HFFc6 (cell line): ENCODE results near the gene TMC3. TPM values are rescaled to one million over a fixed set of nuclear protein-coding genes. Genes with fewer than 3 reads are reported as not detected.

Experiments
- DNase-seq: peaks from one replicate; pipeline ENCODE4 v3.0.0-alpha.2; 2018
- H3K27ac Mint-ChIP-seq: 2 replicates; pipeline ENCODE4 v1.8.0; 2020; ENCODE audit warnings: mild to moderate bottlenecking, mixed read lengths
- H3K27me3 Mint-ChIP-seq: 2 replicates; pipeline ENCODE4 v1.8.0; 2021; ENCODE audit warnings: mild to moderate bottlenecking, moderate library complexity, mixed read lengths; ENCODE audit not compliant: insufficient read depth
- H3K36me3 Mint-ChIP-seq: 2 replicates; pipeline ENCODE4 v1.8.0; 2021; ENCODE audit warnings: low read depth, mixed read lengths
- H3K4me1 Mint-ChIP-seq: 2 replicates; pipeline ENCODE4 v1.8.0; 2020; ENCODE audit warnings: low read depth, mixed read lengths
- H3K4me3 Mint-ChIP-seq: 2 replicates; pipeline ENCODE4 v1.8.0; 2020; ENCODE audit warnings: mild to moderate bottlenecking, moderate library complexity, mixed read lengths
- H3K9me3 Mint-ChIP-seq: 2 replicates; pipeline ENCODE4 v1.8.0; 2020; ENCODE audit warnings: mild to moderate bottlenecking, mixed read lengths
- CTCF ChIP-seq: fragments of 200-600 bp; sonication (generic); IDR thresholded peaks from 2 replicates; pipeline ENCODE4 v1.5.0; 2021; ENCODE audit warnings: antibody characterized with exemption, mild to moderate bottlenecking
- total RNA-seq, 6 experiments: library from RNA; stranded (reverse); fragmentation: NEBNext Ultra II Directional; extraction: Animal tissue kit (Norgen Biotek cat#: 25700); gene quantifications; 2 replicates in 1 of 6; 3 replicates in 5 of 6; pipeline ENCODE4 v1.2.3, GENCODE V29; 2021

TMC3 gene
- total RNA-seq, 6 experiments from 2014 or later, result not detected

GRCh38 chr15:81288616-81289015 lies 85.4 kb downstream of the TMC3 start:
- Mint-ChIP-seq H3K9me3 (no peaks in the 10 kb centered on the region), H3K36me3 (no peaks in the 10 kb centered on the region), H3K27ac (no peak overlapping the region), H3K27me3 (peaks cover 24% of the 10 kb centered on the region), H3K4me3 (no peak overlapping the region), H3K4me1 (no peaks in the 10 kb centered on the region)
- DNase-seq, result no peak
- no peak for TF ChIP-seq CTCF

GRCh38 chr15:81288040-81288439 lies 86.0 kb downstream of the TMC3 start:
- Mint-ChIP-seq H3K4me3 (no peak overlapping the region), H3K4me1 (no peaks in the 10 kb centered on the region), H3K9me3 (no peaks in the 10 kb centered on the region), H3K36me3 (no peaks in the 10 kb centered on the region), H3K27ac (no peak overlapping the region), H3K27me3 (peaks cover 24% of the 10 kb centered on the region)
- TF ChIP-seq CTCF, result no peak
- DNase-seq, result no peak

- H3K4me3 Mint-ChIP-seq, result no peak overlapping the region
- no peak for TF ChIP-seq CTCF
Observed at GRCh38 chr15:81286621-81287121, 87.3 kb downstream of the TMC3 start.

GRCh38 chr15:81285461-81285860 lies 88.6 kb downstream of the TMC3 start:
- DNase-seq, result no peak
- no peak overlapping the region for H3K4me3 Mint-ChIP-seq
- H3K27ac Mint-ChIP-seq, result no peak overlapping the region
- H3K9me3 Mint-ChIP-seq, result no peaks in the 10 kb centered on the region
- H3K4me1 Mint-ChIP-seq, result no peaks in the 10 kb centered on the region
- TF ChIP-seq CTCF, result no peak
- peaks cover 18% of the 10 kb centered on the region for H3K27me3 Mint-ChIP-seq
- no peaks in the 10 kb centered on the region for H3K36me3 Mint-ChIP-seq

More at GRCh38 chr15:81286621-81287121, 87.3 kb downstream of the TMC3 start:
- Mint-ChIP-seq H3K9me3 (no peaks in the 10 kb centered on the region), H3K27ac (no peak overlapping the region), H3K27me3 (peaks cover 19% of the 10 kb centered on the region), H3K36me3 (no peaks in the 10 kb centered on the region), H3K4me1 (no peaks in the 10 kb centered on the region)
- no peak for DNase-seq

GRCh38 chr15:81284256-81285031 lies 89.6 kb downstream of the TMC3 start:
- H3K36me3 Mint-ChIP-seq, result no peaks in the 10 kb centered on the region
- H3K4me3 Mint-ChIP-seq, result no peak overlapping the region
- TF ChIP-seq CTCF, result no peak
- no peak overlapping the region for H3K27ac Mint-ChIP-seq
- H3K4me1 Mint-ChIP-seq, result peaks cover 6% of the 10 kb centered on the region; the same call in 1 of the 2 replicates
- no peaks in the 10 kb centered on the region for H3K9me3 Mint-ChIP-seq
- H3K27me3 Mint-ChIP-seq, result peaks cover 18% of the 10 kb centered on the region
- DNase-seq, result no peak
